GM11168 (cell line): ENCODE measurements around the gene PHF2.

ENCODE experiments used
- in situ Hi-C: fragments of 300-500 bp; cut with MboI; formaldehyde crosslinking; loops from one replicate; pipeline ENCODE4 v1.12.0; 2022; ENCODE audit warnings: low sequenced_read_pairs; ENCODE audit not compliant: unreplicated experiment

PHF2 gene

GRCh38 chr9:93567271-93567959 lies 9.0 kb upstream of the PHF2 start:
- in situ Hi-C loops = no loop called here

DNA sequence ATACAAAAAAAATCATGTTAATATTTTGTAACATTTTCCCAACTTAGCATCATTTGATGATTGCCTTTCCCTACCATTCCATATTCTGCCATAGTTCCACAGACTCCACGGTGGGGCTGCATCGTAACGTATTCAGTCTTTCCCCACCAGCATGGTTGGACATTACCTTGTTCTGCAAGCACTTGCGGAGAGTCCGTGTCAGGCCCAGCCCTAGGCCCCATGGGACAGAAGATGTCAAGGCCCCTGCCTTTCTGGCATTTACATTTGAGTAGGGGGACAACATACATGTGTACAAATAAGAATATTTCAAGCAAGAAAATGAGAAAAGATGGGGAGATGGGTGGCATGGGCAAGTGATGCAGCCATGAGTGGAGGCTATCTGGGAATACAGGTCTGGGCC lies 8.2 kb upstream of the PHF2 start:
- in situ Hi-C loops = no loop called here

DNA sequence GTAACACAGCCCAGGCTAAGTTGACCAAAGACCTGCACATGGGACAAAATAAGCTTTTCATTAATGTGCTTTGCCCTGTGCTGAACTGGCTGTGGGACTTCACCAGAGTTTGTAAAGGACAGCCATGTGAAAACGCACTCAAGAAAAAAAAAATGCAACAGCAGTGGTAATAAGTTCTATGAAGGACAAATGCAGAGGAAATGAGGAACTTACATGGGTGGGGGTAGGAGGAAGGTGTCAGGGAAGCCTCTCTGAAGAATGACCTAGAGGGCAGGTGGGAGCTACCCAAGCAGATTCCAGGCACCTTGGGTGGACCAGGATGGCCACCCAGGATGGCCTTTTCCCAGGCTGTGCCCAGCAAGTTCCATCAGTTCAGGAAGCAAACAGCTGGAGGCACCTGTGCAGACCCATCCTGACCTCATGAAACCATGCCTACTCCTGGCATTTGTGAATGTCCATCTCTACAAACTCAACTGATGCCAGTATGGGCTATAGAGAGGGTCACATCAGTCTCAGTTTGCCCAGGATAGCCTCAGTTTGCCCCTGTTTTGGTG lies 6.7 kb upstream of the PHF2 start:
- in situ Hi-C loops = no loop called here

GRCh38 chr9:93572221-93572620 lies 4.2 kb upstream of the PHF2 start:
- in situ Hi-C loops = no loop called here

DNA sequence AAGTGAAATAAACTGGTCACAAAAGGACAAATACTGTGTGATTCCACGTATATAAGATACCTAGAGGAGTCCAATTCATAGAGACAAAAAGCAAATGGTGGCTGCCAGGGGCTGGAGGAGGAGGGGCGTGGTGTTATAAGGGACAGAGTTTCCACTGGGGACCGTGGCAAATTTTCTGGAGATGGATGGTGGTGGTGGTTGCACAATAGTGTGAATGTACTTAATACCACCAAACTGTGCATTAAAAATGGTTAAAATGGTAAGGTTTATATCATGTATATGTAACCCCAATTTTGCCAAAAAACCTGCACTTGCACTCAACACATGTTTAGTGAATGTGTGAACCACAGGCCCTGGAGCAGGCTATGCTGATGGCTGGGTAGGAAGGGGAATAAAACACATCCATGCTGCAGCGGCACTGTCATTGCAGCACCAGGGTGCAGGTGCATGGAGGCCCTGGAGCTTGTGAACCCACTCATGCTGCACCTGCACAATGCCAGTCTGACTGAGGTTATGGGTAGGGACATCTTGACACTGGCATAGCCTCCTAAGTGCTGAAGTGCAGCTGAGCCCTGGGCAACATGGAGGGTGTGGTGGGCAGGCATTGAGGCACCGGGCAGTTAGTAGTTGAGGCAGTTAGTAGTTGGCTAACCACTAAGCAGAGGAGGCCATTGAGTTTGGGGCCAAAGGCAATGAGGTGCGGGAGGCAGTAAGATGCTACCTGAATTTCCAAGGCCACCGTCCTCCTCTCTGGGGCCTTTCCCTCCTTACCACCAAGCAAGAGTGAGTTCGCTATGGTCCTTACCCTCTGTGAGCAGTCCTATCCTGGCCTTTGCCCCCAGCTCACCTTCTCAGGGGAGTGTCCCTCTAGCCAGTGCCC lies 3.5 kb upstream of the PHF2 start:
- in situ Hi-C loops = no loop called here

- in situ Hi-C loops = no loop called here
Measured at GRCh38 chr9:93573516-93573828, 2.9 kb upstream of the PHF2 start.

- in situ Hi-C loops = no loop called here
Measured at GRCh38 chr9:93574091-93574899, 2.1 kb upstream of the PHF2 start.

GRCh38 chr9:93574900-93575795 lies 1.2 kb upstream of the PHF2 start:
- in situ Hi-C loops = no loop called here

- in situ Hi-C loops = no loop called here
Measured at GRCh38 chr9:93575796-93576257, 557 bp upstream of the PHF2 start.

DNA sequence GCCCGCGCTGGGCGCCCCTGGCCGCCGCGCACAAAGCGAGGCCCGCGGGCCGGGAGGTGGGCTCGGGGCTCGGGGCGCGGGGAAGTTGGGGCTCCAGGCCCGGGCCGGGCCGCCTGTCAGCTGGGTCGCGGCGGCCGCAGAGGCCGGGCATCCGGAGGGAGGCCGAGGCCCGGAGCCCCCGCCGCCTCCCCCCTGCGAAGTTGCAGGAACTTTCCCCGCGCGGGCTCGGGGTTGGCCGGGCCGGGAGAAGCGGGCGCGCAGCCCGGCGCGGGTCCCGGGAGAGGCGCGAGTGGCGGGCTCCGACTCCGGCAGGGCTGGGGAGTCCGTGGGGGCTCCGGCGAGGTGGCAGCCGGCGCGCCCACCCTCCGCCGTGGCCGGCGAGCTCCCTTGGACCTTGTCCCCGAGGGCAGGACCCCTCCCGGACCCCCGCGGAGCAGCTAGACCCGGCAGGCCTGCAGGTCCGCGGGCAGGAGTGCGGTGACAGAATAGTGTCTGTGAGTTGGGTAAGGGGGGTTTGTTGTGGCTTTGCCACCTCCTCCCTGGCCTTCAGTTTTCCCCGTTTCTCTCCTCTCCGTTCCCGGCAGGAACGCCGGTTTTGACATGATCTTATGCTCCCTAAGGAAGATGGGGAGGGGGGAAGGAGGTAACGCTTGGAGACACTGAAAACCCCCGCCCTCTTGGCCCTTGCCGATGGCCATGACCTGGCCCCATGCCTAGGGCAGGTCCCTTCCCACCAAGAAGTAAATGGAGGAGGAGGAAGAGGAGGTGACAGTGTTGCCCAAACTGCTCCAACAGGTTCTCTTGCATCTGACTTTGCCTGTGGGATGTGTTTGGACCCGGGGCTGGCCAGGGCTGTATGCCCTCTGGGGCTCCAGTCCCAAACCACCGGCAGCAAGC lies 942 bp downstream of the PHF2 start:
- in situ Hi-C loops = no loop called here

- in situ Hi-C loops = no loop called here
Measured at GRCh38 chr9:93577975-93578682, 1.7 kb downstream of the PHF2 start.

GRCh38 chr9:93578844-93579243 lies 2.5 kb downstream of the PHF2 start:
- in situ Hi-C loops = no loop called here

- in situ Hi-C loops = no loop called here
Measured at GRCh38 chr9:93579711-93580516, 3.5 kb downstream of the PHF2 start.

DNA sequence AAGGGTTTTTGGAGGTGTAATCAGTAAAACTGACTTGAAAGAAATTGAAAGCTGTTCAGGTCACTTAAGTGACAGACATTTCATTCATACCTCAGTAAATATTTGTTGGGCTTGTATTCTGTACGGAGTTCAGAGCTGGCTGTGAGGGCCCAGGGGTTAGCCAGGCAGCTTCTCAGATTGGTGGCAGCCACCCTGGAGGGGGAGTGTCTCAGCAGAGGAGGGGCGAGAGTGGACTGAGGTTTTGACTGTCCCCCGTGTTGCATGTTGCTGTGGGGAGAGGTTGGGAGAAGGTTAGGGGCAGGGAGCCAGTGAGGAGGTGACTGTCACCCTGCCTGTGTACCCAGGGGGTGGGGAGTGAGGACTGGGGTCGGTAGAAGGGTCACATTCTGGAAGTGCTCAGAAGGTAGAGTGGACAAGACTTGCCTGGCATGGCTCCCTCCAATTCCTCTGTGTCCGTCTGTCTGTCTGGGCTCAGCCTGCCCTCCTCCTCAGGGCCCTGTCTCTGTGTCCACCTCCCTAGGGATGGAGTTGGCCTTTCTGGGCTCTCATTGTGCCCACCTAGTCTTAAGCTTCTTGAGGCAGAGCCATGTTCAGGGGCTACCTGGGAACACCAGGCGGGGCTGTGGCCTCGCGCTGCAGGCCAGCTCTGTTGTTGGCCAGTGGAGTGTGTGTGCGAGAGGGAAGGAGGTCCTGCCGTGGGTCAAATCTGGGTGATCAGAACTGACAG lies 4.4 kb downstream of the PHF2 start:
- in situ Hi-C loops = no loop called here

GRCh38 chr9:93582115-93582514 lies 5.7 kb downstream of the PHF2 start:
- in situ Hi-C loops = no loop called here

DNA sequence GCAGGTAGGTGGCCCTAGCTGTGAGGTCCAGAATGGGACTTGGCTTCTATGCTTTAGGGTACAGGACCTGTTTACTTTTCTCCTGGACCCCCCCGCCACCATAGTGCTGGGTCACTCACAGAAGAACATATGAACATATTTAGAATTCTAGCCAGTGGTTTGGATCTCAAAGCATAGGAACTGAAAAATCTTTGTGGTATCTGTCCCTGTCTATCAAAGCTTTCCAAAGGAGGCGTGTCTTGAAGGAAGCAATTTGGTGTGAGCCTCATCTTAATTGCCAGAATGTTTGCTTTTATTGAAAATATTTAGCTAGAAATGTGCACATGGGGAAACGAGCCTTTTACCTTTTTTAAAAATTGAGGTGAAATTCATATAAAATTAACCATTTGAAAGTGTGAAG lies 6.2 kb downstream of the PHF2 start:
- in situ Hi-C loops = no loop called here

DNA sequence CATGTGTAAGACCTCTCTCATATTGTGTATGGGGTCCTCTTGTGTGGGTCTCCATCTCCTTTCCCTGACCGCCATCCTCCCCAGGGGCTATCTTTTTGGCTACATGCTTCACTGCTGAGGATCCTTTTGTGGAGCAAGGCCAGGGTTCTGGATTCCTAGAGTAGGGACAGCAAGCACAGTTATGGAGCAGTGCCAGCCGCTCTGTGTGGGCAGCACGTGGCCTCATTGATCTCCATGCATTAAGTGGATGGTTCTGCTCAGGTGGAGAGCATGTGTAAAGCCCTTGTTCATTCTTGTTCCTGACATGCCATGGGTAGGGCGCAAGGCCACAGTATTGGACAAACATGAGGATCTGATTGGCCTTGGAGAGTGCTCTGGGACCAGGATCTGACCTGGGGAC lies 8.9 kb downstream of the PHF2 start:
- in situ Hi-C loops = no loop called here
